Activated naive CD4-positive, alpha-beta T cell treated with anti-CD3 and anti-CD28 coated beads, Interleukin-2, amount 50 U/mL, for 16 hours (primary cell): ENCODE measurements around the gene PPP2R3A.
"Not testable (repeated sequence)": the region's sequence is repeated elsewhere in the genome, so short reads cannot be mapped to it uniquely, and the experiment has no call there.

ENCODE experiments used
- DNase-seq: peaks from one replicate; pipeline ENCODE4 v3.0.0-alpha.2; 2020

The PPP2R3A gene

DNA sequence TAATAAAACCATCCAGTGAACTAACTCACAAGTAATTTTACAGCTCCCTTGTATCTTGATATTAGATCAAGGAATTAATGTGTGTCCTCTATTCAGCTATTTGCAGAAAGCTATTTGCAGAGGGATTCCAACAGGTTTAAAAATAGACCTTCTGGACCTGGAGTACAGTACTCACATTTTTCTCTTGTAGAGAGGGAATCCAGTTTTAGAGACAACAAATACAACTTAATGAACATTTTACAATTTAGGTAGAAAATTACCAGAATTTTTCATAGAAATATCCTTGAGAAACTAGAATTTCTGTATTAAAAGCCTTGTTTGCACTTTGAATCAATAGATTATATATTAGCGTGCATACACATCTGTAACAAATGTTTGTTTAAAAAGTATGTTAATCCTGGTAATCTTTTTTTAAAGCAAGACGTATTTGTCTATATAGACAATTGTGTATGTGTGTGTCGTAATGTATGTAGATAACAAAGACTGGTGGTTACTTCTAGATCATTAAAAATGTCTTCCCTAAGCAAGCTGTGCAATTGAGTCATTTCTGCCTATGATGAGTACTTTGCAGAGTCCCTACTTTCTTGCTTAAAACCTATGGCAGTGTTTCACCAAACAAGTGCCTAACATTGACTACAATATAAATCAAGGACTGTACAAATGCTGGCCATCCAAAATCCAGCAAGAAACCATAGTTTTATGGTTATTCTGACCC lies 57.9 kb downstream of the PPP2R3A start:
- DNase-seq = no peak

GRCh38 chr3:136036306-136036705 lies 70.8 kb downstream of the PPP2R3A start:
- DNase-seq = no peak

- DNase-seq = no peak
These were observed 73.1 kb downstream of the PPP2R3A start for GRCh38 chr3:136038668-136039067.

DNA sequence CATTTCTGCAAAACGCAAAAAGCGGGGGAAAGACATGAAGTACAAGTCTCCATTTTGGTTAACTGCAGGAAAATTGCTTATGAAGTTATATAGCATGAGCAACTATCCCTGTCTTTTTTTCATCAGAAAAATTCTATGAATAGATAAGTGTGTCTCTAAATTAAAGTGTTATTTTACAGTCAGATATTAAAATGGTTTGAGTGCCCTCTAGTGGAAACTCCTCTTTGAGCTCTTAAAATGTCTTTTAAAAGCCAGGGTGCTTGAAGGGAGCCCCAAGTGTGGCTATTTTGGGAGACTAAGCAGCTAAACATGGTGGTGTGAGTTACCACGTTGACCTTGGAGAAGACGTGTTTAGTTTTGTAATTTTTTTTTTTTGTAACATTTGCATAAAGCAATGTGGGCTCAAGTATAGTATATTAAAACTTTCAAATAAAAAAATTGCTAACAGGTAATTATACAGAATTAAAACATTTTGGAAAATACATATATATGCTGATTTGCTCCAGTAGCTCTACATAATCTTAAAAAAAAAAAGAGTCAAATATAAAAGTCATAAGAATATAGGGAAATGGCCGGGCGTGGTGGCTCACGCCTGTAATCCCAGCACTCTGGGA lies 77.2 kb downstream of the PPP2R3A start:
- DNase-seq = no peak

- DNase-seq = no peak
These were observed 79.6 kb downstream of the PPP2R3A start for GRCh38 chr3:136044980-136045745.

- DNase-seq = no peak
These were observed 82.5 kb downstream of the PPP2R3A start for GRCh38 chr3:136048068-136048467.

- DNase-seq = no peak
These were observed 84.7 kb downstream of the PPP2R3A start for GRCh38 chr3:136050250-136050649.

DNA sequence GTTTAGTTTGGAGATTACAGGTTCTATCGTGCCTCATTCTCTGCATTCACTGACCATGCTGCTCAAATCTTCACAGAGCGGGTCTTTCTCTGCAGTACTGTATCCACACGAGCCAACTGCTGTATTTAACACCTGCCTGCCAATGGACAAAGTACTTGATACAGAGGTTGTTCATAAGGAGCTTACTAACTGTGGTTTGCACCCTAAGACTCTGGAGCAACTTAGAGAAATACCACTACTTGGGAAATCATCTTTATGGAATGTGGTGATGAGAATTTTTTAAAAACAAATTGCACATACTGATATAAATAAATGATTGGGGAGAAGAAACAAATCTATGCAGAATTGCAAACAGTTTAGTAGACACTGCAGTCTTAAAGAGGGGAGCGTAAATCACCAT lies 90.0 kb downstream of the PPP2R3A start:
- DNase-seq = no peak

DNA sequence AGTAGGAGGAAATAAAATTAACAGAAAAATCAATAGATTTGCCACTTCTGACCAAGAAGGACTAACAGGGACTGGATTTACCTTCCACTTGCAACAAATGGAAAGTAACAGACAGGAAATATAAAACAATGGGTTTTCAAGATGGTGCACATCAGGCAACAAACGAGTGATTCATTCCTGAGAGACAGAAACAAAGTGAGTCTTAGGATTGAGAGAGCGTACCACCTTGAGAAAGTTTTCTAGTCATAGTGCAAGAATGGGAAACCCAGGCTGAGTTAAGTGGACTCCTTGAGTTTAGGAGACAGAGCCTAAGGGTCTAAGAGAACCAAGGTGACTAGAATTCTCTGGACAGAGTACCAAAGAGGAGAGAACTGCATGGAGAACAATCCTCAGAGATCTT lies 101.7 kb downstream of the PPP2R3A start:
- no peak for DNase-seq

DNA sequence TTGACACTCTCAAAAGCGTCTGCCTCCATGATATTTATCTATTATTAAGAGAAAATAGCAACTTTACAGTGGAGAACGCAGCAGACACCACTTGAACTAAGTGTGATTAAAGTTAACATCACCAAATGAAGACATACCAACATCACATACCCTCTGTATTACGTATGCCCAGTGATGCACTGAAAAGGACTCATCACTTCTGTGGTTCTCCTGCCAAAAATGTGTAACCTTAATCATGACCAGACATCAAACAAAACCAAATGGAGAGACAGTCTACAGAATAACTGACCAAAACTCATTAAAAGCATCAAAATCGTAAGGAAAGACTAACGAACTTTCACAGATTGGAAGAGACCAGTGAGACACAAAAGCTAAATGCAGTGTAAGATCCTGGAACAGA lies 103.2 kb downstream of the PPP2R3A start:
- no peak for DNase-seq

DNA sequence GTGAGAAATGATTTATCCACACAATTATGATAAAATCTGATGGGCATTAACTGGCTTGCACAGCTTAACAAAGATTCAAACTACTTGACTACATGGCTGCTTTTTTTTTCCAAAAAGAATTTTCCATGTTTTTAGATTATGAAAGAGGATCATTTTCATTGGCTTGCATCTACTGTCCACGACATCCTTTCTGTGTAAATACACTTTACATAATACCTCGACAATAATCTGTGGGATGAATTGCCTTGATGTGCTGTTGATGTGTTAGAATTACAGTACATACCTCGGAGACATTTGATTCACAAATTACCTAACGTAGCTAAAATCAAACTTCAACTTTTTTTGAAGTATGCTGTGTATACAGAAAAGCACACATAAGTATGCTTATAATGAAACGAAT lies 104.4 kb downstream of the PPP2R3A start:
- DNase-seq = no peak

GRCh38 chr3:136070334-136070733 lies 104.8 kb downstream of the PPP2R3A start:
- no peak for DNase-seq

DNA sequence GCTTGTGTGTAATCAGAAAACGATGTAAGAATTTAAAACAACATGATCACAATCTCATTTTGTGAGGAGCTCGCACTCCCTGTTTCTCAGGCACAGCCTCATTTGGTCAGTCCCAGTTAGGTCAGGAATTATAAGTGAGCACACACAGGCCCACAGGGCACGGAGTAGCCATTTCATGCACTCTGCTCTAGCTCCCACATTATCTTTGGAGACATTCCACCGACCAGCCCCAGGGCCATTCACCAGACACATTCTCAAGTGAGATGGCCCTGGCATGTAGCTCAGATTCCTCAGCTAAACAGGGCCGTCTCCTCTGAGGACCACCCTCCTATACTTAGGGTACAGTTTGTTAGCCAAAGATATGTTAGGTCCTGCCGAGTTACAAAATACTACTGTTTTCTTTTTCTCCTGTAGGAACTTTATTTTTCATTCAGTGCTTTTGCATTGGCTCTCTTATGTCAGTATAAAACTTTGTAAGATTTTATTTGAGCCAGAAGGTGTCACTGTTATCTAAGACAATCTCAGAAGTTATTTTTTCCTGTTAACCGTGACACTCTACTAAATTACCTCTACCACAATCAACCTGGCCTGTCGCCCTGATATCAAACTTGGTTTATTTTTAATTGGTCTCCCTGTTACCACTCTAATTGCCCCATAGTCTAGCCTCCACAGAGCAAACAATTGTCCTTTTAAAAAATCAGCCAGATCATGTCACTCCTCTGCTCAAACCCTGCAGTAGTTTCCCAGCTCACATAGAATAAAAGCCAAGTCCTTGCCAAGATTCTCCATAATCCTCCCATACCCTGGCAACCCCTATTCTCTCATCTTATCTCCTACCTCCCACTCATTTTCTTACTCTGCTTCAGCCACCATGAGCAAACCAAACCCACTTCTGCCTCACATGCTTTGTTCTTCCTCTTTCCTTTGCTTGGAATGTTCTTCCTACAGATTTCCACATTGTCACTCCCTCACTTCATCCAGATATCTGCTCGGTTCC lies 105.7 kb downstream of the PPP2R3A start:
- DNase-seq = no peak

- DNase-seq = no peak
These were observed 109.1 kb downstream of the PPP2R3A start for GRCh38 chr3:136074546-136075170.

DNA sequence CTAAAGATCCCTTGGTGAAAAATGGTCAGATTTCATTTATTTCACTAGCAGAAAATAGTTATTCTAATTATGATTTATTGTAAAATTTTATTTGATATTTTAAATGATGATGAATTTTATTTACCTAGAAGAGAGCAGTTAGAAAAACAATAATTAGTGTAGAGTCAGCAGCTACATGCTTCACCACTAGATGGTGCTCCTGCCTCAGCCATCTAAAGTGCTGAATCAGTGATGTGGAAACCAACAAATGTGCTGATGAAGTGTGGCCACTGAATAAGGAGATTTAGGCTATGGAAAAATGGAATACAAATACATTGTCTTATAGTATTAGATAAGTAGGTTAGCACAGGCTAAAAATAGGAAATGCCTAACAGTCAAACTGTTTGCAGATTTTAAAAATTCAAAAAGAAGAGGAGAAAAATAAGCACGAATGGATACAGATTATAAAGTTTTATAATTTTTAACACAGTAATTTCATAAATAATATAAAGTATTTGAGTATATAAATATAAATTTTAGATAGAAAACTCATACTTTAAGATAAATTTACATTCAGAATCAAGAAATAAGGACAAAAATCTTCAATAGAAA lies 109.8 kb downstream of the PPP2R3A start:
- DNase-seq = peak; percentile 67

GRCh38 chr3:136075811-136076210 lies 110.3 kb downstream of the PPP2R3A start:
- DNase-seq = no peak

DNA sequence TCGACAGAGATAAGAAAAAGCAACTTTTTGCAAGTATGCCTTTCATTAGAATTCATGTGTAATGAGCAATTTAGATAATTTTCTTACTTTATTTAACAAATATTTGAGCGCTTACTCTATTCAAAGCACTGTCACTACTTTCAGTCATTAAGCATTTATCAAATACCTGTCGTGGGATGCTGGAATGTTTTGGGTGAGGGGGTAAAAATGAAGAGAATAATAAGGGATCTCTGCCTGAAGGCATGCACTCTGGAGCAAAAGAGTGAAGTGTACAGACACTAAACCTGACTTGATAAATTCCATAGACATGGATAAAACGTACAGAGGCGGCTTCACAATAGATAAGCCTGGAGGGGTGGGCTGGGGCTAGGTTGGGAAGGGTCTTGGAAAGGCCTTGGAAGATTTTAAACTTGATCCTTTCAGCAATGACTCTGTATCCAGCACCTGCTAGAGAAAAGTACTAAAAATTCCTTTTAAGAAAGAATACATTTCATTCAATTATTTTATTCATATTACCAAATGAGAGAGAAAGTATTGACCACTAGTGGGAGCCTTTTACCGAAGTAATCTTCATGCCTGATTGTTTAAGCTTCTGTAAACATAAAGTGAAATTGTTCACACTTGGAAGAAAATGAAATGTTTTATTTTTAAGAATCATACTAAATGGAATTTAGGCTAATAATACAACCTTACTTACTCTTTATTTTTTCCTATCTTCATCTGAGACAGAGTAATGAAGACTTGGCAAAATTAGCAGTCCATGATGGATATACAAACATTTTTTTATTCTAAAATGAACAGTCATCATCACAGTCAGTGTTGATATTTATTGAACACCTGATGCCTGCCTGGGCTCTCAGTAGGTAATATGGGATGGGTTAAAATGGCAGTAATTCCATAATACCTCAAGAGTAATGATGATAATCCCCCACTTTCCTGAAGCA lies 113.2 kb downstream of the PPP2R3A start:
- no peak for DNase-seq

- not testable (repeated sequence) for DNase-seq
These were observed 118.3 kb downstream of the PPP2R3A start for GRCh38 chr3:136083641-136084382.

DNA sequence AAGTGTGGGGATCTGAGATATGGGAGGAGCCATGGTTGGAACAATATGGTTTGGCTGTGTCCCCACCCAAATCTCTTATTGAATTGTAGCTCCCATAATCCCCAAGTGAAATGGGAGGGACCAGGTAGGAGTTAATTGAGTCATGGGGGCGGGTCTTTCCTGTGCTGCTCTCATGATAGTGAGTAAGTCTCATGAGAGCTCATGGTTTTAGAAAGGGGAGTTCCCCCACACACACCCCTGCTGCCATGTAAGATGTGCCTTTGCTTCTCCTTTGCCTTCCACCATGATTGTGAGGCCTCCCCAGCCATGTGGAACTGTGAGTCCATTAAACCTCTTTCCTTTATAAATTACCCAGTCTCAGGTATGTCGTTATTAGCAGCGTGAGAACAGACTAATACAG lies 119.5 kb downstream of the PPP2R3A start:
- DNase-seq = peak; percentile 14

DNA sequence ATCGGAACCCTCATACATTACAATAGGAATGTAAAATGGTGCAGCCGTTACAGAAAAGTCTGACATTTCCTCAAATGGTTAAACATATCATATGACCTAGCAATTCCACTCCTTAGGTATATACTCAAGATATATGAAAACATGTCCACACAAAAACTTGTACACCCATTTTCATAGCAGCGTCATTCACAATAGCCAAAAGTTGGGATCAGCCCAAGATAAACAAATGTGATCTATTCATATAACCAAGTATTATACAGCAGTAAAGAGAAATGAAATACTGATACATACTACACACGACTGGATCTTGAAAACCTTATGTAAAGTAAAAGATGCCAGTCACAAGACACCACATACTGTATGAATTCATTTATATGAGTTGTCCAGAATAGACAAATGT lies 128.2 kb downstream of the PPP2R3A start:
- DNase-seq = no peak
